Fibroblast of skin of right biceps (primary cell): Measurements from ENCODE around the gene IFT122.

Experiments
- DNase-seq: peaks from one replicate; pipeline ENCODE4 v3.0.0-alpha.2; 2013

Gene IFT122

DNA sequence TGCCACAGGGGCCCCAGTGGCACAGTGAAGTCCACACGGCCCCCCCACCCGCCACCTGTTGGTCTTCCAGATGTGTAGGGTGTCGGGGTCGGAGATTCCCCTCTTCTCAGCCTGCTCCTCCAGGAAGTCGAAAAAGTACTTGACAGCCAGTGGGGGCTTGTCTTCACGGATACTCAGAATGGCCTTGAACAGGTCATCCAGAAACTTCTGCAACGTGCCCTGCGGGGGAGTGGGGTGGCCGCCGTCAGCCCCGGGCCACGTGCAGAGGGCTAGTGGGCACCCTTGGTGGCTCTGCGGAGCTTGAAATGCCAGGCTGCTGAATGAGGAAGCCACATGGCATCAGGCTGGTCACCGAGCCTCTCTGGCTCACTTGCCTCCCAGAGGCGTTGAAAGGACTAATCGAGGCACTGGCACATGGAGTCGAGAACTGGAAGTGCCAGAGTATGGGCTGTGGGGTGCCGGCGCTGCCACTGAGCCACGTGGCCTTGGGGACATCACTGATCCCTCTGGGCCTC is 119.6 kb downstream of the IFT122 start:
- no peak for DNase-seq

DNA sequence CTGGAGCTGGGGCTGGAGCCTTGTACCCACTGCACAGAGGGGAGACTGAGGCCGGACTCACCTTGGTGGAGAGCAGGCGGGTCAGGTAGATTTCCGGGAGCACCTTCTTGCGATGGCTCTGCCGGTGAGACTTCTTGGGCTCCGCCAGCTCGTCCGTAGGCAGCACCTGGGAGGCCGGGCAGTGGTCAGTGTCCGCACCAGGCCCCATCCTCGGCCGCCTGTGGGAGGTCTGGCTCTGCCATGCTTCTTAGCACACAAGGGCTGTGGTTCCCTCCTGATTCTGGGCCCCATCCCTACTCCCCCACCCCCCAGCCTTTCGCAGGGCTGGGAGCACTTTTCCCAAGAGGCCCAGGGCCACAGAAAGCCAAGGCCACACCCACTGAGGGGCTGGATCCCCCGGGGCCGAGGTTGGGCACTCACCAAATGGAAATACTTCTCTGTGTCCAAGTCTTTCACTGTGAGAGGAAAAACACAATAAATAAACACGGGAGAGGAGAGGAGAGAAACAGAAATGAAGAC is 120.3 kb downstream of the IFT122 start:
- peak; percentile 70 for DNase-seq

DNA sequence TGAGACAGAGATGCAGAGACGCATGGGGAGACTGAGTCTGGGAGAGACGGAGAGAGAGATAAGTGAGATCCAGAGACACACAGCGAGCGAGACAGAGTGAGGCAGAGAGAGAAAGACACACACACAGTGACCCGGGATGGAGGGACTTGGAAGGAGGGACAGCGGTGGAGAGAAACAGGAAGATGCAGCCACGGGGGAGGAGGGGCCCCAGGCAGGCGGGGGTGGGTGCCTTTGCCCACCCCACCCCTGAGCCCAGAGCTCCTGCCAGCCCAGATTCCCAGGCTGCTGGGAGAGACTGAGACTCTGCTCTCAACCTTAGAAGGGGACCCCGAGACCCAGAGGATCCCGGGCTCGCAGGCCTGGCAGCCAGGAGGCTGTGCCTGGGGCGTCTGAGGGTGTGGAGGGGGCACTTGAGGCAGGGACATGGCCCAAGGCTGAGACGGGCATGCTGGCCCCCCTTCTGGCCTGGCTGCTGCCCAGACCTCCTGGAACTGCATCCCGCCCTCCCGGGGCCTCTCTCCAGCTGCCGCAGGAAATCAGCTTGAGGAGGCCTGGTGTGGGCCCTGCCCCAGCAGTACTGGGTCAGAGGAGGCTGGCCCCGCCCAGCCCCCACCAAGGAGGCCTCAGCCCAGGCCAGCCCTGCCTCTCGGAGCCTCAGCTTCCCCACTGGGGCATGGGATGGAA is 121.0 kb downstream of the IFT122 start:
- DNase-seq: peak; percentile 69

DNA sequence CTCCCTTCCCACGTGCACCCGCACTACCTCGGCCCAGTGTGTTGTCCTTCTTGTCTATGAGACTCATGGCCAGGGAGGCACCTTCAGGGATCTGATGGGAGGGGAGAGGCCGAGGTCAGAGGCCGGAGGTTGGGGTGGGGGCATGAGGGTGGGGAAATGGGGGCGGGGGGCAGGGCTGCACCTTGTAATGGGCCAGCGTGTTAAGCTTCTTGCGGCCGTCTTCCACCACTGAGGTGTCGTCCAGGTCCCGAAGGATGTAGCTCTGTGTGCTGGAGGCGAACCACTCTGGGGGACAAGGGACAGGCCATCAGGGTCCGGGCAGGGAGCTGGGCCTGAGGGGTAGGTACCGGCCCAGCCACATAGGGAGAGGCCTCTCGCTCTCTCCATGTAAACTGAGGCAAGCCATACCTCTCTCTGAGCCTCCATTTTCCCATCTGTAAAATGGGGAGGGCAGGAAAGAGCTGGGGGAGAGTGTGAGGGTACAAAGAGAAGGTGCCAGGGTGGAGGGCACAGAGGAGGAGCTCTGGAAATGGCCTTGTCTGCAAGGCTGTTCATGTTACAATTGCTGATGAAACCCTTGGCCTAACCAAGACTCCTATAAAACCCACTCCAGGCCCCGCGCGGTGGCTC is 121.7 kb downstream of the IFT122 start:
- DNase-seq: no peak

DNA sequence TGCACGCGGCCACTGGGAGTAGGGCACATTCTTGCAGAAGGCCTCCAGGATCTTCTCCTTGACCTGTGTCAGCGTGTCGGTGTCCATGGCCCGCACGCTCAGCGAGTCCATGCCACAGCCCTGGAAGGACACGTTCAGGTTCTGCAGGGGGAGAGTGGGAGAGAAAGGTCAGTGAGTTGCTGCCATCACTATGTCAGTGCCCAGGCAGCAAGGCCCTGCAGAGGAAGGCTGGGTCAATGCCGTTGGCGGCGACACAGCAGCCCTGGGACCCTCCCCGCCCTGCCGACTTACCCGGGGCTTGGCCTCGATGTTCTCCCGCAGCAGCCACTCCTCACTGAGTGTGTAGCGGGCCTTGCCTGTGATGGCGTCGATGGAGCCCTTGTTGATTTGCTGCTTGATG is 122.8 kb downstream of the IFT122 start:
- no peak for DNase-seq

DNA sequence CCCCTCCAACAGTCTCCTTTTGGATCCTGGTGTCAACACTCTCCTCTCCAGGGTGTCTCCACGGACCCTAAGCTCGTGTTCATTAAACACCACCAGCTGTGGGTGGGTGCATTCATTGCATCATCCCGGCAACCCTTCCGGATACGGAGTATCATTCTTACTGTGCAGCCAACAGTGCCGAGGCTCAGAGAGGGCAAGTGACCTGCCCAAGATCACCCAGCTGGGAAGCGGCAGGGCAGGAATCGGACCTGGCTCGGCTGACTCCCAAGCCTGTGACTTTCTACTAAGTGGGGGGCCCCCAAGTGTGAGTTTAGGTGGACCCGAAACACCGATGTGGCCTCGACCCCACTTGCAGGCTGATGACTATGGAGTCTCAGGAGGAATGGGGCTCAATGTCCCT is 123.3 kb downstream of the IFT122 start:
- no peak for DNase-seq

DNA sequence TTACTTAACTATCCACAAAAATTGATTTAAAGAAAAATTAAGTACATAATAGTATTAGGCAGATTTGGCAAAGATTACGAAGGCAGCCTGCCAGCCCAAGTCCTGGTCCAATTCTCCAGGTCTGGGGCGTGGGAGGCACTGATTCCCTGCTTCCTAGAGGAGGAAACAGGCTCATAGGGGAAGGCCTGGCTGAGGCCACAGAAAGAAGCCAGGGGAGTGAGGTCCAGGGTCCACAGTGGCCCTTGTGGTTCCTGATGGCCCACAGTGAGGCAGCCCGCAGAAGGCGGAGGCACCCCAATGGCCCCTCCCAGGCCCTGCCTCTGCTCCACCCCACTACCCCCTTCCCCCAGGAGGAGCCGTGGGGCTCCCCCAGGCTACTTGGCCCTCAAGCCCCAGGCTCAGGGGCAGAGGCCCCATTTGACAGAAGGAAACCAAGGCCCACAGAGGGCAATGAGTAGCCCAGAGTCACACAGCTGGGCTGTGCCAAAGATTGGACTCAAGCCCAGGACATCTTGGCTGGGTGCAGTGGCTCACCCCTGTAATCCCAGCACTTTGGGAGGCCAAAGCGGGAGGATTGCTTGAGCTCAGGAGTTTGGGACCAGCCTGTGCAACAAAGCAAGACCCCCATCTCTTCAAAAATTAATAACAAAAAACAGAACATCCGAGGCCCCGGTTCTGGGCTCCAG is 124.0 kb downstream of the IFT122 start:
- no peak for DNase-seq

DNA sequence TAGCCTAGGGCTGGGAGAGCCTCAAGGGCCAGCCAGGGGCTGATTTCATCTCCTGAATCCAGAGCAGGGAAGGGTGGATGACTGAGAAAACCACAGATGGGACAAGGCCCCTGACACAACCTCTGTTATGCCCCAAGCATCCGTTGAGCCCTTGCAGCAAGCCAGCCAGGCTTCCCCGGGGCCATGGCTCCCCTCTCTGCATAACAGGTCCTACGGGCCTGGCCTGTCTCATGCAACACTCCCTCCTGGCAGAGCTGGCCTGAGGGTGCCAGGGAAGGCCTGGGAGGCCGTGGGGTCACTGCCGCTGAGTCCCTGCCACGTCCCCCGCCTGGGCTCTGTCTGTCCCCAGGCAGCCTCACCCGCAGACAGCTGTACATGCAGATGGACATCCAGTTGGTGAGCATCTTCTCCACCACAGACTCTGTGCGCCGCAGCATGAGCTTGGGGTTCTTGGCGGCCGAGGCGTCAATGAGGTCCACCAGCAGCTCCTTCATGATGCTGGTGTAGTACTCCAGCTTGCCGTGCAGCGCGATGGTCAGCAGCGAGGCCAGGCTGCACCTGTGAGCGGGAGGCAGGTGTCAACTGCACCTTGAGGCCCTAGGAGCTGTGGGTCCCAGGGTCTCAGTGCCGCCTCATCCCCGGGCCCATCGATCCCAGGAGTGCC is 125.1 kb downstream of the IFT122 start:
- no peak for DNase-seq

DNA sequence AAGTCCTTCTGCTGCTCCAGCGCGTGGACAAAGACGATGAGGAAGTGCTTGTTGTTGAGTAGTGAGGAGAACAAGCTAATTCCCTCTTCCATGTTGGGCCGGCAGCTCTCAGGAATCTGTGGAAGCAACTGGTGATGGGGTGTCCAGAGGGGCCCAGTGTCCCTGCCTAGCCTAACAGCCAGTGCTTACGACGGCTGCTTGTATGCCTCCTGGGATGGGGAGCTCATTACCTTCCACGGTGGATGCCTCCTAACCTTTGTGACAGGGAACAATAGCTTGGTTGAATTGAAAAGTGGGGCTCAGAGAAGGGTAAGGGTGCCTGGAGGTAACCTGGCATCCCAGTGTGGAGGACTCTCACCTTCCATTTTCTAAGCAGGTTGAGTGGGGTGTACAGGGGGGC is 125.9 kb downstream of the IFT122 start:
- no peak for DNase-seq

DNA sequence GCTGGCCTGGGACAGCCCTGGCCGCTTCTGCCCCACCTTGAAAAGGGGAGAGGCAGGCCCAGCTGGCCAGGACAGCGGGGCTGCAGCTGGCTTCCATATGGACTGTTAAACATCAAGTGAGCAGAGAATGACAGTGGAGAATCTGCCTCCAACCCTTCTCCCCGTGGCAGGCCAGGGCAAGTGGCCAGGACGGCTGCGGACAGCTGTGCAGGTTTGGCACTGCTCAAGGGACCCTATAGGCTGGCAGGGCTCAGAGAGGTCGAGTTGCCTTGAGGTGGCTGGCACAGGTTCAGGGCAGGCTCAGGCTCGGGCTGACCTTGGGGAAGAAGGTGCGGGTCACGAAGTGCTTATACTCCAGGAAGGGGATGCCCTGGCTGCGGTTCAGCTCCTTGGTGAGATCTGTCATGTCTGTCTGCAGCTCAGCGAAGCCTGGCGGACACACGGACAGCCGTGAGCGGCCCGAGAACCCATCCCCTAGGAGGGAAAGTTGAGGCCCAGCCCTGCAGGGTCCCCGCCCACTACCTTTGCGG is 127.2 kb downstream of the IFT122 start:
- DNase-seq: no peak

DNA sequence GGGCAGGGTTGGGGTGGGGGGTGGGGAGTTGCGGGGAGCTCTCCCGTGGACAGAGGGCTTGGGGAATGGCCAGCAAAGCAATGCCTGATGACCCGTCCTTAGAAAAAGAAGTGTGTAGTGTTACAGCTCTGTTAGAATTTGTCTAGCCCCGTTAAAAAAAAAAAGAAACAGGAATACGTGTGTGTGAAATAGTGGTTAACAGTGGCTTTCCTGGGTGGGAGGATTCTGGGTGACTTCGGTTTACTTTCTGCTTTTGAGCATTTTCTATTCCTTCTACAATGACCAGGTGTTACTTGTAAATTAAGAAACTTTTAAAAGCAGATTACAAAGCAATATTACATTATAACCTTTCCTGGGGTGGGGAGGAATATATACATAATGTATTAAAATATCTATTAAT is 127.9 kb downstream of the IFT122 start:
- DNase-seq: no peak

DNA sequence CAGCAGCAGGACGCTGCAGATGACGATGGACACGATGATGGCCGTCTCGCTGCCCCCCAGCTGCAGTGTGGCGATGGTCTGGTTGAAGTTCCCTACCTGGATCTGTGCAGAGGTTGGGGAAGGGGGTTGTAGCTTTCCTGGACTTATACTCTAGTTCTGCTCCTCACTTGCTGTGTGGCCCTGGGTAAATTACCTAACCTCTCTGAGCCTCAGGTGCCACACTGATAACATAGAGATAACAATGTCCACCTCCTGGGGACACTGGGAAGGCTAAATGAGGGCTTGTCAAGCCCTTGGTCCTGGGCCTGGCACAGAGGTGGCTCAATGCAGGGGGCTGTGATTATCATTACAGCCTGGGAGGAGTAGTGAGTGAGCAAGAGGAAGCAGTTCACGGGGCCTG is 129.8 kb downstream of the IFT122 start:
- no peak for DNase-seq
